GM23248 (cell line): ENCODE measurements around the gene PPP1R27.

Experiments used
- EZH2 ChIP-seq: fragments of 200-600 bp; sonication (generic); IDR thresholded peaks from 2 replicates; pipeline ENCODE4 v1.6.1; 2018; ENCODE audit warnings: antibody characterized with exemption, mild to moderate bottlenecking; ENCODE audit not compliant: insufficient read depth, poor library complexity, severe bottlenecking
- EZH2phosphoT487 ChIP-seq: fragments of 200-600 bp; sonication (generic); IDR thresholded peaks from 2 replicates; pipeline ENCODE4 v1.6.1; 2018; ENCODE audit warnings: antibody characterized with exemption, moderate library complexity, mild to moderate bottlenecking, low read depth; ENCODE audit not compliant: insufficient read depth

GRCh38 chr17:81822312-81822637, 12.6 kb downstream of the PPP1R27 start:
- TF ChIP-seq EZH2 = no peak
- no peak for TF ChIP-seq EZH2phosphoT487
